NCI-H2107 treated with DMSO at 0.1 percent for 48 hours (cell line): ENCODE measurements around the gene ANTXRL.
"Not testable (repeated sequence)": the region's sequence is repeated elsewhere in the genome, so short reads cannot be mapped to it uniquely, and the experiment has no call there.

Source experiments
- DNase-seq: peaks from one replicate; lab custom pipeline; 2025; ENCODE audit not compliant: unreplicated experiment; lab: John Stamatoyannopoulos, UW

ANTXRL gene

DNA sequence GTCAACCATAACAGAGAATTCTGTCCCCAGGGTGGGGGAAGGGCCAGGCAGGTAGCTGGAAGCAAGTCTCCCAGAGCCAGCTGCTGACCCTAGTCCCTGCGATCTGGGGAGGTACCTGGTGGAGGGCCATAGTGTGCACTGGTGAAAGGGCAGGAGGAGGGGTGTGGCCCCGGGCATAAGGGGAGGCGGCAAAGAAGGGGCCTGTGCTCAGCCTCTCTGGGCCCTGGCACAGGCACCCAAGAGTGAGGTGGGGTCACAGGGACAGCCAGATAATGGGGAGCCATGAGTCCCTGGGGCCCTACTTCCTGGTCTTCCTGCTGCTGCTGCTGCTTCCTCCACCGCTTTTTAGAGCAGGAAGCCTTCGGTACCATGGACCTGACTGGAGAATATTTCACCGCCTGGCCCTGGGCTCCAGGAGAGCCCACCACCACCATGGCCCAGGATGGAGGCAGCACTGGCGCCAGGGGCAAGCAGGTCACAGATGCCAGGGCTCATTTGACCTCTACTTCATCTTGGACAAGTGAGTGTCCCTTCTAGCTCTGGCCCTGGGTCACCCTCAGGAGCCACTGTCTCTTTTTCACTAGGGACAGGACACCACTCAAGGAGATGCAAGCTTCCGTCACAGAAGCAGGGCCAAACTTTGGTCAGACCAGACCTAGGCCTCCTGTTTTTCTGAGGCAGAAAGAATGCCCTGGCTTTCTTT is at the start of gene ANTXRL:
Gene ANTXRL (plus strand): TSS at position 7 of the 703 bp plus-strand sequence. CDS start 266 bp downstream, at position 273.
- DNase-seq = no peak

- no peak for DNase-seq
Observed at GRCh38 chr10:46237815-46238510, 48.8 kb upstream of the ANTXRL start.

DNA sequence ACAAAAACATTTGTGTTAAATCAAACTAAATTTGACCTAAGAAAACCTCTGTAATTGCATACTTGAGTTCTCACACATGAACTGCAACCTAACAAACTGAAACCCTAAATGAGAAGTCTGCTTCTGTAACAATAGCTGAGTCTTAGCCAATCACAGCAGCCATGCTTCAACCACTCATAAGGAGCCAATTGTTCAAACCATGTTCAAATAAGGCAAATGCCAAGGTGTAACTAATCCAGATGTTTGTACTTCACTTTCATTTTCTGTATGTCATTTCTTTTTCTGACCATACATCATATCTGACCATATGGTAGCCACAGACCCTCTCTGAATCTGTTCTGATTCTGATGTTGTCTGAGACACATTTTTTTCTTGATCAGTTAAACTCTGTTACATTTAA is 47.5 kb upstream of the ANTXRL start:
- DNase-seq = no peak

DNA sequence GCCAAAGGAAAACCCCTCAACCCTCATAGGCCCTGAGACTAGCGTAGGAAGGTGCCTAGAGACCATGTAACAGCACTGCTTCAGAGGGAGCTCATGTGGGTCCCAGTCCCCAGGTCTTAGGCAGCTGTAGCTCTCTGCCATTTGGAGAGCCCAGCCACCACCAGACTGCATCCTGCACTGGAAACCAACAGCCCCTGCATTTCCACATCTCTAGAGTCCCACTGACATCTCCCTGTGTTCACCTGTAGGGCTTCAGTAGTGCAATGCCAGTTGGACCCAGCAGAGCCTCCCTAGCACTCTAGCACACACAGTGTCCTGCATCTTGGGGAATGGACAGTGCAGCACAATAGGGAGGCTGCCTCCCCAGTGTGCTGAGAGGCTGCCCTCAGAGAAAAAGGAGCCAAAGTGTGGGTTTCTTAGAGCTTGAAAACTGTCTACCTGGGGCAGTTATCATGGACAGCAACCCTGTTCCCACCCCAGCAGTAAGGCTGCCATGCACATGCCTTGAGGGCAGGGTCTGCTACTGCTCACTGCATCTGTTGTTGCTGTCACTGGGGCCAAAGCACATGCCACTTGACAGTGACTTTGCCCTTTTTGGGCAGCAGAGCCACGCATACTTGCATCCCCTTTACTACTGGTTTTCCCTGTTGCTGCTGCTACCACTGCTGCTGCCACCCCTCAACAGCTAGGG is 46.7 kb upstream of the ANTXRL start:
- no peak for DNase-seq

- DNase-seq = no peak
Observed at GRCh38 chr10:46240684-46241565, 45.9 kb upstream of the ANTXRL start.

GRCh38 chr10:46245381-46245900 is 41.4 kb upstream of the ANTXRL start:
- DNase-seq = no peak

GRCh38 chr10:46246400-46247180 is 40.2 kb upstream of the ANTXRL start:
- DNase-seq = not testable (repeated sequence)

GRCh38 chr10:46247181-46247475 is 39.7 kb upstream of the ANTXRL start:
- DNase-seq = no peak

DNA sequence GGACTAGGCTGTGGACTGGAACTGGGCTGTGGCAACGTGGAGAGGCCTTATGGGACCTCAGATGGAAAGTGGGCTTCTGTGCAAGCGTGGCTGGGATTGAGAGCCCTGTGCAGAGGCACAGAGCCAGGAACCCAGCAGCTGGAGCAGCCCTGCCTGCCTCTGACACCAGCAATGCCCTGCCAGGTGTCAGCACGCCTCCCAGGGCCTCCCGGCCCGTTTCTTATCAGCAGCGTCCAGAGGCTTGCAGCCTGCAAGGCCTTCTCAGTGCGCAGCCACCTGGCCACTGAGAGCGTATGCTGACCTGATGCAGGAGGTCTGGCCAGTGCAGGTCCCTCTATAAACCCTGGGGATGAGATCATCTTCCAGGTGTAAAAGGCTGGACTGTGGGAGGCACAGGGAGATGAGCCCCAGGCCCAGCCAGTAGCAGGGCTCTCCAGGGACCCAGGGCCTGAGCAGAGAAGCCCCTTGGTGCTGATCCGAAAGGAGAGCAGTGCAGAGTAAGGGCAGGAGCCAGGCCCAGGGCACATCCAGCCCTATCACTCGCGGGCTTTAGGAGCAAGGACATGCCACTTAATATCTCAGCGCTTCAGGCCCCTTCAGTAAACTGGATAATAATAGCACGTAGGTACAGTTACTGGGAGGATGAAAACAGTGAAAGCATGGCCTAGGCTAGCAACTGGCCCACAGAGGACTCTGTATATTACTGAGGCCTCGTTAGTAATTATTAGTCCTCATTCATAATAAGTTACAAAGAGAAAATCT is 38.8 kb upstream of the ANTXRL start:
- no peak for DNase-seq

DNA sequence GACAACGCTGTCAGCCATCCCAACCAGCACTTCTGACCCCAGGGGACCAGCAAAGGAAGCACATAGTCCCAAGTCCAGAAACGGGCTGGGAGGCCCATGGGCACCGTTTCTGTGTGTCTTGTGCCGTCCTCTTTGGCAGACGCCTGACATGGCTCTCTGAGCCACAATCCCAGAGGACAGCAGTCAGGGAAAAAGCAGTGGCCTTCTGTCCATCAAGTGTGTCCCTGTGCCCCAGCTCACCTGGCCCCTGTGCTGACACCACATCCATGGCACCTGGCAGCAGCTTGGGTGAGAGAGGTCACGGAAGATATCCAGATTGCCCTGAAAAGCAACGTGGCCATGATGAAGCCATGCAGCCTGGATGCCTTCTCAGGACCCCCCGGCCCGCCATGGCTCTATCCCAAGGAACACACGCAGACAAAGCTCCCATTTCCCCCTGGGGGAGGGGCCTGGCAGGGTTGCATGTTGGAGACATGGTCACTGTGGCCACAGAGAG is 38.1 kb upstream of the ANTXRL start:
- no peak for DNase-seq

- DNase-seq = not testable (repeated sequence)
Observed at GRCh38 chr10:46249617-46250344, 37.0 kb upstream of the ANTXRL start.

- DNase-seq = no peak
Observed at GRCh38 chr10:46250481-46250880, 36.3 kb upstream of the ANTXRL start.

GRCh38 chr10:46250898-46251856 is 35.6 kb upstream of the ANTXRL start:
- no peak for DNase-seq

GRCh38 chr10:46251857-46252847 is 34.6 kb upstream of the ANTXRL start:
- no peak for DNase-seq

GRCh38 chr10:46253076-46254006 is 33.5 kb upstream of the ANTXRL start:
- no peak for DNase-seq
